ENCODE results near the gene TBC1D16.
"Not testable (repeated sequence)": the region's sequence is repeated elsewhere in the genome, so short reads cannot be mapped to it uniquely, and the experiment has no call there.

The TBC1D16 gene

DNA sequence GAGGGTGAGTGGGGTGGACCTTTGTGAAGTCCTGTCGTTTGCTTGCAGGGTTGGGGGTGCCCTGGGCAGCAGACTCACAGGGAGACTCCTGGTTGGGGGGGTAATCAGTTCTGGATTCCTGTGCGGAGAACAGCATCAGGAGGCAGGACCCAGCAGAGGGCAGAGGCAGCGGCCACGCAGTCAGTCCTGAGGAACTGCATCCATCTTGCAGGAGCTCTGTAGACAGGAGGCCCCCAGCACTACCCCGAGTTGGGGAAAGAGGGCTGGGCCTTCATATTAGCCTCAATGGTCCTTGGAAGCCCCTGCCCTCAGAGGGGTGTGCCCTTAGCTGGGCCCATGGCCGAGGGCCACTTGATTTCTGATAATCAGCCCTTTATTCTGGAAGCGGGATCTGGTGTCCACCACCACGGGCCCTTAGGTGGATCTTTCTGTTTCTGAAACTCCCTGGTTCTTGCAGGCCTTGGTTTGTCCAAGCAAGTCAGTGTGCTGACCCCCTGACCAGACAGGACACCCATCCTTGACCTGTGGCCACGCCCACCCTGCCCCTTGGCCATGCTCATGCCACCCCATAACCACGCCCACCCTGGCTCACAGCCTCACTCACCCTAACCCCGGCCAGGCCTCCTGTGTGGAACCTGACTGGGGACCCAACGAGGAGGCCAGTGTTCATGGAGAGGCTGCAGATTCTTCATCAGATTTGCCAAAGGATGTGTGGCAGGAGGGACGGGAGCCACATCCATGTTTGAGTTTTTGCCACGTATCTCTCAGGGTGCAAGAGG, 122.9 kb downstream of the TBC1D16 start:
- no peak for DNase-seq

DNA sequence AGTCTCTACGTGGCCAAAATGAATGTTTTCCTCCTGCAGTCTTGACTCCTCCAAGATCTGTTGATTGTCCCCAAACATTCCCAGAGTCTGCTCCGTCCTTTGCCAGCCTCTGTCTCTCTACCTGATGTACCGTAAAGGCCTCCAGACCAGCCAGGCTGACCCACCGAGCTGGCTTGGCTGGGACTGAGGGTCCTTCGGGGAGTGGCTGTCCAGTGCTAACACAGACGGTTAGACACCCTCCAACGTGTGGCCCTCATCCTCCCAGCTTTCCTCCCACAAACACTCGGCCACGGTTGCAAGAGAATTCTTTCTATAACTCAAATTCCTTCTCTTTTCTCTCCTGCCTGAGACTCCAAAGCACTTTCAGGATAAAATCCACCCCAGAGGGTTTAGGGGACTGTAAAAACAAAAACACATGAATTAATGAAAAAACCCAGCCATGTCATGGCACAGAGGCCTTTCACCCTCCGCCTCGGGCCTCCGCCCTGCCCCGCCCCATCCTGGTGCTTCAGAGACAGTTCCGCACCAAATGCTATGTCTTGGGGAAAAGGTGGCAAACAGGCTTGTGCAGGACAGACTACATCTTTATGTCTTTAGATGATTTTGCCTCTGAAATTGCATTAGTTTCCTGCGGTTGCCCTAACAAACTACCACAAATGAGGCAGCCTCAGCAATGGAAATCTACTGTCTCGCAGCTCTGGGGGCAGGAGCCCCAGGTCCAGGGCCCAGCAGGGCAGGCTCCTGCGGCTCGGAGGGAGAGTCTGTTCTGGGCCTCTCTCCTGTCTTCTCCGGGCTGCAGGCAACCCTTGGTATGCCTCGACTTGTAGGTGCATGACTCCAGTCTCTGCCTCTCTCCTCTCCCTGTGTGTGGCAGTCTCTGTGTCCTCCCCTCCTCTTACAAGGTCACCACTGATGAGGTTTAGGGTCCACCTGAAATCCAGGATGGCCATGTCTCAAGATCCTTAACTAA, 124.0 kb downstream of the TBC1D16 start:
- DNase-seq = no peak

DNA sequence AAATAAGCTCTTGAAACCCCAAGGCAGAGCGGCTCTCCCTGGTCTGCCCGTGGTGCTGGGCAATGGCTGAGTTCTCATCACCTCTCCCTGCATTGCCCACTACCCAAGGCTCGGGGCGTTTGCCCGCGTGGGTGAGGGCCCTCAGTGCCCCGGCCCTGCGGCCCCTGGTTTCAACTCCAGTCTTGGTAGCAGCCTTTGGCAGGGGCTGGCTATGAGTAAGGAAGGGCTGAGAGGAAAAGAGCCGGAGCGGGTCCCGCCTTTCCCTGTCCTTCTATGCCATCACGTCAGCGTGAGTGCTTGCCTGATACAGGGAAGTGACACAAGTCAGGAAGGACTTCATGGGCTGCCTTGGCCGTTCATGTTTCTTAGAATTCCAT, 124.7 kb downstream of the TBC1D16 start:
- DNase-seq = no peak

- DNase-seq = no peak
Measured at GRCh38 chr17:79909121-79909520, 126.6 kb downstream of the TBC1D16 start.

GRCh38 chr17:79907850-79908249, 127.8 kb downstream of the TBC1D16 start:
- DNase-seq = peak; percentile 26

DNA sequence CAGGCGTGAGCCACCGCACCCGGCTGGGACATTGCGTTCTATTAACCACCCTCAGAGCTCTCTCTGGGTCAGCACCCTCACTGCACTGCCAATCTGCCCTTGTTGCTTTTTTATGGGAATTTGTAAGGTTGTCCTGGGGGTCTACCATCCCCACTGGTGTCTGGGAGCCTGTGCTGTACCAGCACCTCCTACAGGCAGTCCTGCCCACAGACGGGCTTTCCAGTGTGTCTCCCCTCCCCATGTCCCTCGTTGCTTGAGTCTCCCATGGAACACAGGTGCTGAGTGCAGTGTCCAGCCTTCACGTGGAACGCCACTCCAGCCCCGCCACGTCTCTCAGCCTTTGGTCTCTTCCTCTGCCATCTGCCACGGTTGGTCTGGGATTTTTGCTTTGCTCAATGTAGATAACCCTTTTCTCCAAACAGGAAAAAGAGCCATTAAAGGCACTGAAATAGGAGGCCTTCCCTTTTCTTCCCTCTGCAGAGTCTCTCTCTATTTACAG, 128.4 kb downstream of the TBC1D16 start:
- no peak for DNase-seq

GRCh38 chr17:79905832-79906231, 129.8 kb downstream of the TBC1D16 start:
- DNase-seq = no peak

DNA sequence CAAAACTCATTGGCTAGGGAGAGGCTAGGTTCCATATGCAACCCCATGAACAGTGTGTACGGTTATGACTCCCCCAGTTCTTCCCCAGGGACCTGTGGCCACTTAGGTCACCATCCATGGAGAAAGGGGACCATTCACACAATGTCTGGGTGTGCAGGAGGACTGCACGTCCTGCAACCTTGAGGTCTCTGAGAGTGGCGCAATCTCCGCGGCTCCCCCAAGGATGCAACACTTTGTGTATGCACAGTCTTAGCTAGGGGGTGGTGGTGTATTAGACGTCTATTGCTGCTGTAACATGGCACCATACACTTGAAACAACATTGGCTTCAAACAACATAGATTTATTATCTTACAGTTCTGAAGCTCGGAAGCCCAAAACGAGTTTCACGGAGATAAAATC, 130.8 kb downstream of the TBC1D16 start:
- DNase-seq = no peak

DNA sequence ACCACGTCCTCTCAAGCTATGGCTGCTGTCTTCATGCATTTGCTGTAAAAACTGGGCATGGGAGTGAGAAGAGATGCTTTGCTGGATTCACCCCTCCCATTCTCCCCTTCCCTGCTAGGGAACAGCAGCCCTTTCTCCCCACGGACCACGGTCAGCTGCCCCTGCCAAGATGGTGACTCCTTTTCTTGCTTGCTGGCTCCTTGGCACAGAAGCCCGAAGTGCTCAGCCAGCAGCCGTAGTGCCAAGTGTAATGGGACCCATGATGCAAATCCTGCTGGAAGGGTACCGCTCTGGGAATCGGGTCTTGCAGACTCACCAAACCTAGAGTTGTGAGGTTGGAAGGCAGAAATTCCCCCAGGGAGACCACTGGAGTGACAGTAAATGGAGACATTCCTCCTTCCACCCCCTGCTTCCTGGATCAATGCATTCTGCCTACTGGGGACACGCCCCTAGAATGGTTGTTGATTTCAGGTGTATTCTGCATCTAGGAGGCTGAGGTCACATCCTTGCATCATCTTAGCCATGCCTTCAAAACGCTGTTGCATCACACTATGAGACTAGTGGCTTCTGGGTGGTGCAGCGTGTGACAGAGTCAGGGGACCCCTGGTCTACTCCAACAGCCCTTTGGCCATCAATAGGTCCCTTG, 133.4 kb downstream of the TBC1D16 start:
- no peak for DNase-seq

DNA sequence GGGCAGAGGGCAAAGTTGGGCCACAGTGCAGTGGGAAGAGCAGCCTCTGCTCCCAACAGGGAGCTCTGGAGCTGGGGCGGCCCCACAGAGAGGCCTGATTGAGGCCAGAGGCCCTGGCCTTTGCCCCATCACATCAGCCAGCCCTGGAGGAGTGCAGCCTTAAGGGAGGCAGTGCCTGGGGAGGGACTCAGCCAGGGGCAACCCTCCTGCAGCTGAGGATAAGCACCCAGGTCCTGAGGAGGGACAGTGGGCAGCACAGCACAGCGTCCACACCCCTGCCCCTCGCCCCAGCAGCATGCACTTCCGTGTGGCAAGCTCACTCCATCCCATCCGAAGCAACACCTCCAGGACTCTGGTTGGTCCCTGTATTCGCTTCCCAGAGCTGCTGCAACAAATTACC, 134.5 kb downstream of the TBC1D16 start:
- no peak for DNase-seq

GRCh38 chr17:79899584-79899983, 136.1 kb downstream of the TBC1D16 start:
- no peak for DNase-seq

- no peak for DNase-seq
Measured at GRCh38 chr17:79897243-79898063, 138.2 kb downstream of the TBC1D16 start.

DNA sequence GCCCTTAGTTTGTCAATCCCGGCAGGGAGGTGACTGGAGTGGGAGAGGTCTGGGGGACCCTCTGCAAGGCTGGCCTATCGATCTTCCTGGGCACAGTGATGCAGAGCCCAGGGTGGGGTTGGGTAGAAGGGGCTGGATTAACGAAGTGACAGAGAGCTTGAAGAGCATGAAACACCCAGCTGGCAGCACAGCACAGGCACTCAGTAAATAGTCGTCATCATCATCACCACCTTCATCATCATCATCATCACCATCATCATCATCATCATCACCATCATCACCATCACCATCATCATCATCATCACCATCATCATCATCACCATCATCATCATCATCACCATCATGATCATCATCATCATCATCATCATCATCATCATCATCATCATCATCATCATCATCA, 142.2 kb downstream of the TBC1D16 start:
- not testable (repeated sequence) for DNase-seq

DNA sequence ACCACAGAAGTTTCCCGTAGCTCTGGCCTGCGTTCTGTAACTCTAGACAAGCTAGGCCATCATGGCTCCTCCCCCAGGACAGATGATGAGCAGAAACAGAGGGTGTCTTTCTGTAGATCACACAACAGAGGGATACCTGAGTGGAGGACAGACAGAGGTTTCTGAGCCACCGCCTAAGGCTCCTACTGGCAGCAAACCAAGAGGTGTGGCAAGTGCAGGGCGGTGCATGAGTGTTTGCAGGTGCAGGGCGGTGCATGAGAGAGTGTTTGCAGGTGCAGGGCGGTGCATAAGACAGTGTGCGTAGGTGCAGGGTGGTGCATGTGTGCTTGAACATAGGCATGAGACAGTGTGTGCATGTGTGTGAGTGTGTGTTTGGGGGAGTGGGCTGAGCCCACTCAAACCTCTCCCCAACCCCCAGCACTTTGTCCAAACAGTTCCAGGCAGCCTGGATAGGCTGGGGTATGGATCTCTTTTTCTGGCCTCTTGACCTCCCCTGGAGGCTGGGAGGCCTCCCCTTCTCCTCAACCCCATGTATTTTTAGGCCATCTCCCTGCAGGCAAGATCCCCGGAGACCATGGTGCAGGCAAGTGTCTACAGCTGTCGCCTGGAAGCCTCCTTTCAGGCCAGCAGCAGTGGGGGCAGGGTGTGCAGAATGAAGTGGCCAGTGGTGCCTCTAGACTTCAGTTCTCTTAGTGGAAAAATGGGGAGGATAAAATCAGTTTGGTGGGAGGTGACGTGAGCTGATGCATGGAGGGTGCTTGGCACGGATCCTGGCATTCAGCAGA, 143.0 kb downstream of the TBC1D16 start:
- DNase-seq = no peak

GRCh38 chr17:79891113-79891730, 144.4 kb downstream of the TBC1D16 start:
- no peak for DNase-seq

- no peak for DNase-seq
Measured at GRCh38 chr17:79890706-79891105, 145.0 kb downstream of the TBC1D16 start.

DNA sequence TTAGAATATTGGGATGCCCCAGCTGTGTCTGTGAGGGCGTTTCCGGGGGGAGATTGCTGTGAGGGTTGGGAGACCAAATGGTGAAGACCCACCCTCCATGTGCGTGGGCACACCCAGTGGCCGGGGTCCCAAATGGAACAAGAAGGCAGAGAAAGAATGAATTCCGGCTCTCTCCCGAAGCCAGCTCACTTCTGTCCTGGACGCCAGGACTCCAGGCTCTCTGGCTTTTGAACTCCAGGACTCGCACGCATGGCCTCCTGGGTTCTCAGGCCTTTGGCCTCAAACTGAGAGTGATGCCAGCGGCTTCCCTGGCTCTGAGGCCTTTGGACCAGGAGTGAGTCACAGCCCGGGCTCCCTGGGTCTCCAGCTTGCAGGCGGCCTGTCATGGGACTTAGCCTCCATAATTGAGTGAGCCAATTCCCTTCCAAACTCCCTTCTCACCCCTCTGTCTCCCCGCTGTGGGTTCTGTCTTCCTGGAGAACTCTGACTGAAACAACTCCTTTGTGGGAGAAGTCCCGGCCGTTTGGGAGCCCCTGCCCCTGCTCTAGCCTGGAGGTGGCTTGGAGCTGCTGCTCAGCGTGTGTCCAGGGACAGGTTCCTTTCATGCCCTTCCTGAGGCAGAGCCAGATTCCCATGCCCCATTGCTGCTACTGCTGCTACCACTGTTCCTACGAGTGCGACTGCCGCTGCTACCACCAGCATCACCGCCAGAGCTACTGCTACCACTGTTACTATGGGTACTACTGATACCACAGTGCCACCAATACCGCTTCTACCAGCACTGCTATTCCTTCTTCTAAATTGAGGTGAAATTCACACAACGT, 146.6 kb downstream of the TBC1D16 start:
- no peak for DNase-seq

DNA sequence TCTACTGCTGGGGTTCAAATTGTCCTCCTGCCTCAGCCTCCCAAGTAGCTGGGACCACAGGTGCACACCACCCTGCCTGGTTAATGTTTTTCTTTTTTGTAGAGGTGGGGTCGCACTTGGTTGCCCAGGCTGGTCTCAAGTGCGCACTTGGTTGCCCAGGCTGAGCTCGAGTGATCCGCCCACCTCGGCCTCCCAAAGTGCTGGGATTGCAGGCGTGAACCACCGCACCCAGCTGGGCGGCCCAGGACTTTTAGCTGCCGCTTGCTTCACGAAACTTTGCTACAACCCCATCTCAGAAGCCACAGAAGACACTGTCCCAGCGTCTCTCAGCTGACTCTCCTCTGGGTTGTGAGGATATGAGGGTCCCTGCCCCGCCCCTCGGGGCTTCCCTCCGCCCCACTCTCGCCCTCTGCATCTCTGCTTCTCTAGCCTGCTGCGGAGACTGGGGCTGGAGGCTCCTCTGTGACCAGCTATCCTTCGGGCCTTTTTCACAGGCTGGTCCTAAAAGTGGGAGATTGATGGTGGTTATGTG, 147.6 kb downstream of the TBC1D16 start:
- no peak for DNase-seq

DNA sequence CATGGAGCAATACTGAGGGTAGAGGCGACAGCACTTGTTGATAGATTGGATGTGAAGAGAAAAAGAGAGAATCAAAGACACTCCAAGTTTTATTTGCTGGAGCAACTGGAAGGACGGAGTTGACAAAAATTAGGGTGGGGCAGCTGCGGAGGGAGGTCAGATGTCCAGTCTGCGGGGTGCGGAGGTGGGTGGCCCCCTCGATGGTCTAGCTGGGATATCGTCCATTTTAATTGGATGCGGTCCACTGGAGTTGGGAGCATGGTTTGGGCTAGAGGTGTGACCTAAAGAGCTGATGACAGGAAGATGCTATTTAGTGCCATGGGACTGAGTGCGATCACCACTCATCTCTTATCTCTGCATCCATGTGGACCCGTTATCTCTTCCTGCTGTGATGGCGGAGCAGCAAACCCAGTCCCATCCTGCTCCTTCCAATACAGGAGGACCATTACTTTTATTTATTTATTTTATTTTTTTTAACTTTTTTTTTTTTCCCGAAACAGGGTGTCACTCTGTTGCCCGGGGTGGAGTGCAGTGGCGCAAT, 148.2 kb downstream of the TBC1D16 start:
- no peak for DNase-seq

All from fibroblast of skin of abdomen (primary cell).